ENCODE measurements around the gene MAPK1. TPM values are rescaled to one million over a fixed set of nuclear protein-coding genes. Genes with fewer than 3 reads are reported as not detected.
A peak's percentile ranks its signal among the peaks of the same experiment; 100 is the strongest.
"Not testable (repeated sequence)": the region's sequence is repeated elsewhere in the genome, so short reads cannot be mapped to it uniquely, and the experiment has no call there.

The MAPK1 gene
- total RNA-seq, 1 donor from 2014 or later, result 75.2 TPM

GRCh38 chr22:21766691-21767462 lies 100.6 kb downstream of the MAPK1 start:
- no peak for DNase-seq
- intact Hi-C loops (cut with DNase I), result no loop called here
- ATAC-seq (ENCODE audit: poor library complexity), result peak; percentile 19

DNA sequence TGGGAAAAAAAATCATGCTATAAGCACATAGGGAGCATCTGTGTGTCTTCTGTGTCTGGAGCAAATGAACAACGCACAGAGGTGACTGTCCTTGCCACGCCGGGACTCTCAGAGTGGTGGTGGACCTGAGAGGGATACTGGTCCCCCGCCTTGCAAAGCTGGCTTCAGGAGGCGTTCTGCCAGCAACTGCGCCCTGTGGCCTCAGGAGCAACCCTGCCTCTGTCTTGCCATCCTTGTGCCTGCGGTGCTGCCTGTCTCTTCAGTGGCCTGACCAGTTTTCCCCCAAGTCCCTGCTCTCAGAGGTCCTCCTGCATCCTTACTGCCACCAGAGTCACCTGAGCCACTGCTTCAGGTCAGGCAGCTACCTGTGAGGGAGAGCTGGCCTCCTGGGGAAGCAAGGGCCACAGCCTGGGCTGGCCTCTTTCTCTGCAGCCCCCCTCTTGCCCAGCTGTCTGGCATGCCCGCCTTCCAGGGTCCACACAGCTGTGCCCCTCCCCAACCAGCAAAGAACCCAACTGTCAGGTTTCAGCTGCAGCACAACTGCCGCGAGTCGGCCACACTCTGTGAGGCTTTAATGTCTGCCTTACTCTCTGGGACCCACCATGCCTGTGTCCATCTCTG lies 101.4 kb downstream of the MAPK1 start:
- DNase-seq, result no peak
- no peak for ATAC-seq (ENCODE audit: poor library complexity)
- intact Hi-C loops (cut with DNase I), result no loop called here

GRCh38 chr22:21764038-21764804 lies 103.2 kb downstream of the MAPK1 start:
- DNase-seq, result no peak
- ATAC-seq (ENCODE audit: poor library complexity), result no peak
- intact Hi-C loops (cut with DNase I), result no loop called here

GRCh38 chr22:21762712-21763581 lies 104.5 kb downstream of the MAPK1 start:
- peak; percentile 11 for ATAC-seq (ENCODE audit: poor library complexity)
- DNase-seq, result no peak
- intact Hi-C loops (cut with DNase I), result no loop called here

DNA sequence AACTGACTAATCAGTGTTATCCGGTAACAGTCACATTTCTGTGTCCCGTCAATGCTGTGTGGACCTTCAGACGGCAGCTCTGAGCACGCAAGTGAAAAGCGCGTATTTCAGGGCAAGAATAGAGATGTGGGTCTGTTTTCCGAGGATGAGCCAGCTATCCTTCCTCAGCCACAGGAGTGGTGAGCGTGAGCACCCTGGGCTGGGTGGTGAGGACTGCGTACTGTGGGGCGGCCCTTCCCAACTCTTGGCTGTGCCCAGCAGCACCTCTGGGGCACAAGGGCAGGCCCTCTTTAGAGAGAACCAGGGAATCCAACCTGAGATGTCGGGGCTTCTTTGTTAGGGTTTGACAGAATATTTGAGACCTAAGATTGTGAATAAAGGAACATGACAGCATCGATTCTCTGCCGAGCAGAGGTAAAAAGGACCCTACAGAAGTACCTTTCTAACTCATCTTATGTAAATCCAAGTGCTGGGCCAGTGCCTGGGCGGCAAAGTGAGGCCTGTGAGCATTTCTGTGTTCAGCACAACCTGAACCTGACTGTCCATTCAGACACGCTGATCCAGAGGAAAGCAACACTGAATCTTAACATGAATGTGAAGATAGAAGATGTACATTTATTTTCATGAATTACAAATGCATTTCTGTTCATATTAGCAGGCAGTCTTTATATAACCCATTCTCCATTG lies 105.3 kb downstream of the MAPK1 start:
- no peak for ATAC-seq (ENCODE audit: poor library complexity)
- intact Hi-C loops (cut with DNase I), result no loop called here
- no peak for DNase-seq

DNA sequence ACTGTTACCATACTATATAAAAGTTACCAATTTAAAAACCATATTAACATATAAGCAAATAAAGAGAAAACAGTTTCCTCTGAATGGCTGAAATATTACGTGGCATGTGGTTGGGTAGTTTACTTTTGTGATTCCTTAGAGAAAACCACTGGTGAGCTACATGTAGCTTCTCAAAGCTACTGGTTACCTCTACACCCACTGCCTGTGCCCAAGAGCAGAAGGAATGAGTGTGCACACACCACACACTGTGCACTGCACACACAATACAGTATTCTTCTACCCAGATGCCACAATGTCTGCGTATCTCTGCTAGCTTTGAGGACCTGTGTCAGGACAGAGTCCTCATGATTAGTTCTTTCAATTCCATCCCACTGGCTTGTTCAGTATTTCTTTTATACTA lies 106.4 kb downstream of the MAPK1 start:
- ATAC-seq (ENCODE audit: poor library complexity), result no peak
- intact Hi-C loops (cut with DNase I), result no loop called here
- no peak for DNase-seq

- intact Hi-C loops (cut with DNase I), result no loop called here
- ATAC-seq (ENCODE audit: poor library complexity), result no peak
- no peak for DNase-seq
These were observed 106.8 kb downstream of the MAPK1 start for GRCh38 chr22:21760640-21761039.

GRCh38 chr22:21759646-21760376 lies 107.6 kb downstream of the MAPK1 start:
- DNase-seq (no peak), ATAC-seq (ENCODE audit: poor library complexity) (no peak)
- intact Hi-C loops (cut with DNase I), result no loop called here

DNA sequence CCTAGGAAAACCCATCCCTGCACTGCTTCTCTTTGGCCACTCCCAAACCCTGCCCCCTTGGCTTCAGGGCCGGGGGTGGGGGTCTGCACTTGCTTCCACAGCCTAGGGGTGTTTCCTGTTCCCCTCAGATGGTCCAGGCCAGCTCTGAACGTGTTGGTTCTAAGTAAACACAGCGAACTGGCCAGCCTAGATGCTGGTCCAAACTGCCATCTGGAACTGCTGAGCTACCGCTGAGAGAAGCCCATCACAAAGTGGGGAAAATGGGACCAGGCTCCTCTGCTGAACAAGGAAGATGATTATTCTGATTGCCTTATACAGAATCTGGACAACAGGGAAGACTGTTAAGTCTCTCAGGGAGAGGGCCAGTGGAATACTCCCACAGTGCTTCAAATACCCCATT lies 108.4 kb downstream of the MAPK1 start:
- DNase-seq, result no peak
- intact Hi-C loops (cut with DNase I), result no loop called here

GRCh38 chr22:21758091-21758864 lies 109.2 kb downstream of the MAPK1 start:
- ATAC-seq (ENCODE audit: poor library complexity) (no peak), DNase-seq (no peak)
- intact Hi-C loops (cut with DNase I), result no loop called here

More for the DNA sequence above, 108.4 kb downstream of the MAPK1 start:
- no peak for ATAC-seq (ENCODE audit: poor library complexity)

- ATAC-seq (ENCODE audit: poor library complexity), result no peak
These were observed 111.6 kb downstream of the MAPK1 start for GRCh38 chr22:21755851-21756284.

DNA sequence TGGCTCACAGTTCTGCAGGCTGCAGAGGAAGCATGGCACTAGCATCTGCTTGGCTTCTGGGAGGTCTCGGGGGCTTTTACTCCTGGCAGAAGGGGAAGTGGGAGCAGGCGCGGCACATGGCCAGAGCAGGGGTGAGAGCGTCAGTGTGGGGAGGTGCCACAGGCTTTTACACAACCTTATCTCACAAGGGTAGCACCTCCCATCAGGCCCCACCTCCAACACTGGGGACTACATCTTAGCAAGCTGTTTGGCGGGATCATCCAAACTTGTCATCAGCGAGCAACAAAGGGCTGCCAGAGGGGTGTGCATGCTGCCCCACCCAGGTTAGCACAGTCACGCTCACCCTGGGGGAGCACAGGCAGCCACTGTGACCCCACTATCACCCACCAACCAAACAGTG lies 112.9 kb downstream of the MAPK1 start:
- ATAC-seq (ENCODE audit: poor library complexity) (peak; percentile 50), DNase-seq (peak; percentile 58)
- intact Hi-C loops (cut with DNase I), result no loop called here

More at GRCh38 chr22:21755851-21756284, 111.6 kb downstream of the MAPK1 start:
- intact Hi-C loops (cut with DNase I), result no loop called here
- no peak for DNase-seq

- ATAC-seq (ENCODE audit: poor library complexity) (no peak), DNase-seq (no peak)
- intact Hi-C loops (cut with DNase I), result no loop called here
These were observed 113.9 kb downstream of the MAPK1 start for GRCh38 chr22:21753374-21754111.

DNA sequence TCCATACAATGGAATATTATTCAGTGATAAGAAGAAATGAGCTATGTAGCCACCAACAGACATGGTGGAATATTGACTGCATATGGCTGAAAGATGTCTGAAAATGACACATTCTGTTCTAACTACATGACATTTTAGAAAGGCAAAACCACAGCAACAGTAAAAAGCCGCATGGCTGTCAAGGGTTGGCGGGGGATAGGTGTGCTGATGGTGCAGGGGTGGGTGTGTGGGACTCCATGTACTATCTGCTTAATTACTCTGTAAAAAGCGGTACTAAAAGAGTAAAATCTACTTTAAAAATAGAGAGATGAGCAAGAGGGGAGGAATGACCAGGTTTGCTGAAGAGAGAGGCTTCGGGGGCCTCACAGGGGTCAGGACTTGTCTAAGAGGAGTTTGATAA lies 115.2 kb downstream of the MAPK1 start:
- intact Hi-C loops (cut with DNase I), result no loop called here
- no peak for DNase-seq
- no peak for ATAC-seq (ENCODE audit: poor library complexity)

GRCh38 chr22:21745948-21746347 lies 121.5 kb downstream of the MAPK1 start:
- ATAC-seq (ENCODE audit: poor library complexity), result no peak
- intact Hi-C loops (cut with DNase I), result no loop called here
- peak; percentile 13 for DNase-seq

GRCh38 chr22:21744917-21745316 lies 122.5 kb downstream of the MAPK1 start:
- DNase-seq; ATAC-seq (ENCODE audit: poor library complexity); intact Hi-C loops (cut with DNase I): not testable (repeated sequence)

Data from Right ventricle myocardium superior (tissue), 1 donor.